Activated CD8-positive, alpha-beta T cell treated with anti-CD3 and anti-CD28 coated beads for 36 hours (primary cell): ENCODE results near the gene RNF7. TPM values are rescaled to one million over a fixed set of nuclear protein-coding genes. Genes with fewer than 3 reads are reported as not detected.
"Not testable (repeated sequence)": the region's sequence is repeated elsewhere in the genome, so short reads cannot be mapped to it uniquely, and the experiment has no call there.

Source experiments
- ATAC-seq: fragments of 200-7000 bp; cut with Tn5 transposase; one replicate; pipeline ENCODE4 v1.10.0; 2021; ENCODE audit warnings: mild to moderate bottlenecking, moderate library complexity
- CTCF ChIA-PET: fragments of 350-600 bp; sonication (Branson Sonifier 250); formaldehyde crosslinking; loops from one replicate; lab custom pipeline; 2021; ENCODE audit warnings: antibody characterized with exemption; lab: Charles Lee
- POLR2A ChIA-PET: fragments of 350-600 bp; sonication (Branson Sonifier 250); formaldehyde crosslinking; loops from one replicate; lab custom pipeline; 2021; ENCODE audit warnings: antibody characterized with exemption; lab: Charles Lee
- DNase-seq: peaks from one replicate; pipeline ENCODE4 v3.0.0-alpha.2; 2020
- H3K27ac Mint-ChIP-seq: one replicate; pipeline ENCODE4 v1.8.0; 2021; ENCODE audit warnings: mild to moderate bottlenecking, mixed read lengths
- H3K27me3 Mint-ChIP-seq: one replicate; pipeline ENCODE4 v1.8.0; 2021; ENCODE audit warnings: mixed read lengths
- H3K36me3 Mint-ChIP-seq: one replicate; pipeline ENCODE4 v1.8.0; 2021; ENCODE audit warnings: low read depth, mixed read lengths
- H3K4me1 Mint-ChIP-seq: one replicate; pipeline ENCODE4 v1.8.0; 2021; ENCODE audit warnings: low read depth, mixed read lengths
- H3K4me3 Mint-ChIP-seq: one replicate; pipeline ENCODE4 v1.8.0; 2021; ENCODE audit warnings: mild to moderate bottlenecking, moderate library complexity, mixed read lengths
- H3K9me3 Mint-ChIP-seq: one replicate; pipeline ENCODE4 v1.8.0; 2021; ENCODE audit warnings: mixed read lengths
- CTCF ChIP-seq: fragments of 200-600 bp; IDR thresholded peaks from one replicate; pipeline ENCODE4 v1.8.0; 2022; ENCODE audit warnings: antibody characterized with exemption, mild to moderate bottlenecking
- intact Hi-C: fragments of 100-400 bp; cut with micrococcal nuclease; formaldehyde crosslinking; loops from one replicate; pipeline ENCODE4 v1.10.0; 2022
- total RNA-seq, 2 experiments: library from RNA; stranded (reverse); gene quantifications; one replicate each; pipeline ENCODE4 v1.2.3, GENCODE V29; 2021

RNF7 gene
- total RNA-seq, 2 experiments from 2014 or later, result 56.1 to 57.9 TPM

- CTCF ChIA-PET, result no interaction called here
- no peaks in the 10 kb centered on the region for H3K36me3 Mint-ChIP-seq
- H3K27me3 Mint-ChIP-seq, result no peaks in the 10 kb centered on the region
These were observed 38.2 kb upstream of the RNF7 start for GRCh38 chr3:141699897-141700296.

GRCh38 chr3:141703367-141703766 is 34.7 kb upstream of the RNF7 start:
- ATAC-seq, DNase-seq, H3K9me3 Mint-ChIP-seq, H3K4me3 Mint-ChIP-seq, CTCF ChIA-PET, POLR2A ChIA-PET, H3K27me3 Mint-ChIP-seq, H3K36me3 Mint-ChIP-seq, H3K4me1 Mint-ChIP-seq, intact Hi-C loops, H3K27ac Mint-ChIP-seq: not testable (repeated sequence)

More at GRCh38 chr3:141699897-141700296, 38.2 kb upstream of the RNF7 start:
- Mint-ChIP-seq H3K4me1 (no peaks in the 10 kb centered on the region), H3K4me3 (no peak overlapping the region), H3K9me3 (no peaks in the 10 kb centered on the region), H3K27ac (no peak overlapping the region)
- no peak for TF ChIP-seq CTCF
- DNase-seq (no peak), ATAC-seq (no peak)
- POLR2A ChIA-PET, result no interaction called here
- intact Hi-C loops, result no loop called here

GRCh38 chr3:141707741-141708203 is 30.3 kb upstream of the RNF7 start:
- TF ChIP-seq CTCF, result no peak
- no peaks in the 10 kb centered on the region for H3K36me3 Mint-ChIP-seq
- H3K9me3 Mint-ChIP-seq, result no peaks in the 10 kb centered on the region
- no peak for DNase-seq
- H3K4me1 Mint-ChIP-seq, result peaks cover 7% of the 10 kb centered on the region
- no peak overlapping the region for H3K27ac Mint-ChIP-seq
- intact Hi-C loops, result no loop called here
- CTCF ChIA-PET, result interaction anchor here (0.6 kb wide), 1 partner anchor 205 kb away, joined by 4 read pairs; no protein-coding TSS in a partner anchor
- no peak for ATAC-seq
- no peaks in the 10 kb centered on the region for H3K27me3 Mint-ChIP-seq
- POLR2A ChIA-PET, result no interaction called here
- H3K4me3 Mint-ChIP-seq, result no peak overlapping the region

GRCh38 chr3:141708367-141708766 is 29.7 kb upstream of the RNF7 start:
- Mint-ChIP-seq H3K9me3 (no peaks in the 10 kb centered on the region), H3K27me3 (no peaks in the 10 kb centered on the region), H3K36me3 (no peaks in the 10 kb centered on the region), H3K4me1 (peaks cover 7% of the 10 kb centered on the region), H3K27ac (no peak overlapping the region), H3K4me3 (no peak overlapping the region)
- intact Hi-C loops, result no loop called here
- CTCF ChIA-PET, result no interaction called here
- no peak for ATAC-seq
- no peak for TF ChIP-seq CTCF
- POLR2A ChIA-PET, result no interaction called here
- DNase-seq, result no peak

- Mint-ChIP-seq H3K4me3 (no peak overlapping the region), H3K4me1 (peaks cover 7% of the 10 kb centered on the region), H3K27me3 (no peaks in the 10 kb centered on the region), H3K36me3 (no peaks in the 10 kb centered on the region), H3K9me3 (no peaks in the 10 kb centered on the region), H3K27ac (no peak overlapping the region)
- intact Hi-C loops, result no loop called here
- POLR2A ChIA-PET, result no interaction called here
- ATAC-seq, result no peak
- CTCF ChIA-PET, result interaction anchor here (0.8 kb wide), 1 partner anchor 157 kb away, joined by 3 read pairs; no protein-coding TSS in a partner anchor
- TF ChIP-seq CTCF, result no peak
- DNase-seq, result no peak
These were observed 28.9 kb upstream of the RNF7 start for GRCh38 chr3:141709126-141709770.
